Left ventricle myocardium inferior (tissue), 1 donor: ENCODE measurements around the gene MAPKAPK2. TPM values are rescaled to one million over a fixed set of nuclear protein-coding genes. Genes with fewer than 3 reads are reported as not detected.

ENCODE experiments used
- DNase-seq: peaks from one replicate; pipeline ENCODE4 v3.0.0-alpha.2; 2020
- H3K27ac ChIP-seq: fragments of 200-600 bp; replicated peaks from 2 replicates; pipeline ENCODE4 v1.8.0; 2021
- H3K27me3 ChIP-seq: fragments of 200-600 bp; 2 replicates; pipeline ENCODE4 v1.8.0; 2021; ENCODE audit warnings: low read depth
- H3K36me3 ChIP-seq: fragments of 200-600 bp; 2 replicates; pipeline ENCODE4 v1.8.0; 2021
- H3K4me1 ChIP-seq: fragments of 200-600 bp; 2 replicates; pipeline ENCODE4 v1.8.0; 2021
- H3K4me3 ChIP-seq: fragments of 200-600 bp; 2 replicates; pipeline ENCODE4 v1.8.0; 2021; ENCODE audit warnings: mild to moderate bottlenecking, moderate library complexity
- H3K9me3 ChIP-seq: fragments of 200-600 bp; replicated peaks from 2 replicates; pipeline ENCODE4 v1.8.0; 2021
- intact Hi-C: fragments of 100-400 bp; cut with micrococcal nuclease; formaldehyde crosslinking; loops from one replicate; pipeline ENCODE4 v1.11.0; 2022
- total RNA-seq: library from RNA; stranded (reverse); fragmentation: NEBNext Ultra II Directional; extraction: Animal tissue kit (Norgen Biotek cat#: 25700); gene quantifications from one replicate; pipeline ENCODE4 v1.2.1, GENCODE V29; 2021
- TF ChIP-seq, protein P1 (sequence below): fragments of 200-600 bp; IDR thresholded peaks from 2 replicates; pipeline ENCODE4 v1.8.0; 2021; ENCODE audit warnings: antibody characterized with exemption, mild to moderate bottlenecking, borderline replicate concordance
- donor health status: DM: no; HTN: yes; CAD: no; lungs with severe emphysema.

MAPKAPK2 gene
- total RNA-seq, 1 donor from 2014 or later = 215 TPM

GRCh38 chr1:206705191-206705590, 20.5 kb downstream of the MAPKAPK2 start:
- Histone ChIP-seq H3K27ac (peak overlapping the region; percentile 83), H3K27me3 (no peaks in the 10 kb centered on the region), H3K36me3 (no peaks in the 10 kb centered on the region), H3K4me3 (peak overlapping the region; percentile 36), H3K4me1 (peaks cover 100% of the 10 kb centered on the region), H3K9me3 (no peaks in the 10 kb centered on the region)
- intact Hi-C loops = no loop called here
- TF ChIP-seq, protein P1, sequence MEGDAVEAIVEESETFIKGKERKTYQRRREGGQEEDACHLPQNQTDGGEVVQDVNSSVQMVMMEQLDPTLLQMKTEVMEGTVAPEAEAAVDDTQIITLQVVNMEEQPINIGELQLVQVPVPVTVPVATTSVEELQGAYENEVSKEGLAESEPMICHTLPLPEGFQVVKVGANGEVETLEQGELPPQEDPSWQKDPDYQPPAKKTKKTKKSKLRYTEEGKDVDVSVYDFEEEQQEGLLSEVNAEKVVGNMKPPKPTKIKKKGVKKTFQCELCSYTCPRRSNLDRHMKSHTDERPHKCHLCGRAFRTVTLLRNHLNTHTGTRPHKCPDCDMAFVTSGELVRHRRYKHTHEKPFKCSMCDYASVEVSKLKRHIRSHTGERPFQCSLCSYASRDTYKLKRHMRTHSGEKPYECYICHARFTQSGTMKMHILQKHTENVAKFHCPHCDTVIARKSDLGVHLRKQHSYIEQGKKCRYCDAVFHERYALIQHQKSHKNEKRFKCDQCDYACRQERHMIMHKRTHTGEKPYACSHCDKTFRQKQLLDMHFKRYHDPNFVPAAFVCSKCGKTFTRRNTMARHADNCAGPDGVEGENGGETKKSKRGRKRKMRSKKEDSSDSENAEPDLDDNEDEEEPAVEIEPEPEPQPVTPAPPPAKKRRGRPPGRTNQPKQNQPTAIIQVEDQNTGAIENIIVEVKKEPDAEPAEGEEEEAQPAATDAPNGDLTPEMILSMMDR = no peak
- no peak for DNase-seq

- H3K4me3 ChIP-seq = peak overlapping the region; percentile 36
- TF ChIP-seq, protein P1 = no peak
- H3K27me3 ChIP-seq = no peaks in the 10 kb centered on the region
- peaks cover 100% of the 10 kb centered on the region for H3K4me1 ChIP-seq
- intact Hi-C loops = no loop called here
- H3K27ac ChIP-seq = peak overlapping the region; percentile 83
- no peaks in the 10 kb centered on the region for H3K36me3 ChIP-seq
- DNase-seq = no peak
- H3K9me3 ChIP-seq = no peaks in the 10 kb centered on the region
Observed at GRCh38 chr1:206705726-206706297, 21.1 kb downstream of the MAPKAPK2 start.

DNA sequence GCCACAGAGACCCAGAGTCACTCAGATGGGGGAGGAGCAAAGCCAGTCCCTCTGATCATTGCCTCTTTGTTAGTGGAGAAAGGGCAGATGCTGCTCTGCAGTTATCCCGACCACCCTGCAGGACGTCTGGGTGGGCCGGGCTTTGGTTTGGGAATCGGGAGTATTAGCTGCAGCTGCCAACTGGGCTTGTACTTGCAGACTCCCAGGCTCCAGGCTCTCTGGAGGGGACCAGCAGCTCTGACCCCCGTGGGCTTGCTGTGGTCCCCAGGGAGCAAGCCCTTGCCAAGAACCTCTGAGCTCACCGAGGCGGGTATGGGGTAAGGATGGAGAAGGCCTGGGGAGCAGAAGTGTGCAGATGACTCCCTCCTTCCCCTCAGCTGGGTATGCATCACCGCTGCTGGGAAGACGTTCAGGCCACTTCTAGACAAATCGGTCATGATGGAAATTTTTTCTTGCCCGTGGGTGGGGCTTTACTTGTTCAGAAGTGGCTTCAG, 21.6 kb downstream of the MAPKAPK2 start:
- H3K4me1 ChIP-seq = peaks cover 100% of the 10 kb centered on the region

GRCh38 chr1:206706806-206707366, 22.2 kb downstream of the MAPKAPK2 start:
- no peak for DNase-seq
- no peaks in the 10 kb centered on the region for H3K36me3 ChIP-seq
- H3K4me1 ChIP-seq = peaks cover 100% of the 10 kb centered on the region
- peak overlapping the region; percentile 36 for H3K4me3 ChIP-seq
- TF ChIP-seq, protein P1 = no peak
- H3K27ac ChIP-seq = peak overlapping the region; percentile 83
- no peaks in the 10 kb centered on the region for H3K27me3 ChIP-seq
- H3K9me3 ChIP-seq = no peaks in the 10 kb centered on the region
- intact Hi-C loops = no loop called here

More for the DNA sequence above, 21.6 kb downstream of the MAPKAPK2 start:
- no peaks in the 10 kb centered on the region for H3K36me3 ChIP-seq
- no peak for DNase-seq
- H3K27me3 ChIP-seq = no peaks in the 10 kb centered on the region
- H3K27ac ChIP-seq = peak overlapping the region; percentile 83
- H3K4me3 ChIP-seq = peak overlapping the region; percentile 36
- TF ChIP-seq, protein P1 = no peak
- intact Hi-C loops = no loop called here
- no peaks in the 10 kb centered on the region for H3K9me3 ChIP-seq

DNA sequence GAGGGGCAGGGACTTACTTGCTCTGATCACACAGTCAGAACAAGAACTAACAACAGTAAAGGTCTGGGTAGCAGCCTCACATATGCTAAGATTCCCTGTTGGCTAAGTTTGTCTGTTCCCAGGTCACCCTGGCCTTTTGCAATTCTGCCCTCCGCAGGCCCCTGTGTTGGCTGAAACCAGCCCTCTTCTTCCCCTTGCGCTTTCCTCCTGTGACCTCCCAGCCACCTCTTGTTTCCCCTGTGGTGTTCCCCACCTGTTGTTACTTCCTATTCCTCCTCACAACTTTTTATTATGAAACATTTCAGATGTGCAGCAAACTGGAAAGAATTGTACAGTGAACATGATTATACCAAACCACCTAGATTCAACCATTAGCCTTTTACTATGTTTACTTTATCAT, 23.4 kb downstream of the MAPKAPK2 start:
- peaks cover 98% of the 10 kb centered on the region for H3K4me1 ChIP-seq
- H3K4me3 ChIP-seq = no peak overlapping the region
- intact Hi-C loops = no loop called here
- TF ChIP-seq, protein P1 = no peak
- no peak for DNase-seq
- H3K27me3 ChIP-seq = no peaks in the 10 kb centered on the region
- H3K36me3 ChIP-seq = no peaks in the 10 kb centered on the region
- no peaks in the 10 kb centered on the region for H3K9me3 ChIP-seq
- H3K27ac ChIP-seq = peak overlapping the region; percentile 83
